Umbilical cord (tissue), 2 donors: ENCODE data around the gene TMUB1. TPM values are rescaled to one million over a fixed set of nuclear protein-coding genes. Genes with fewer than 3 reads are reported as not detected.

Experiments used
- DNase-seq: peaks from one replicate; pipeline ENCODE4 v3.0.0-alpha.2; 2015; ENCODE audit warnings: low spot score
- total RNA-seq: library from RNA; depleted of rRNA; stranded (reverse); fragments of >200 nt; gene quantifications from one replicate; pipeline ENCODE4 v1.2.3, GENCODE V29; 2014; ENCODE audit warnings: low replicate concordance; ENCODE audit not compliant: insufficient read depth

TMUB1 gene
- total RNA-seq, 1 donor from 2014 or later = 26.0 TPM

DNA sequence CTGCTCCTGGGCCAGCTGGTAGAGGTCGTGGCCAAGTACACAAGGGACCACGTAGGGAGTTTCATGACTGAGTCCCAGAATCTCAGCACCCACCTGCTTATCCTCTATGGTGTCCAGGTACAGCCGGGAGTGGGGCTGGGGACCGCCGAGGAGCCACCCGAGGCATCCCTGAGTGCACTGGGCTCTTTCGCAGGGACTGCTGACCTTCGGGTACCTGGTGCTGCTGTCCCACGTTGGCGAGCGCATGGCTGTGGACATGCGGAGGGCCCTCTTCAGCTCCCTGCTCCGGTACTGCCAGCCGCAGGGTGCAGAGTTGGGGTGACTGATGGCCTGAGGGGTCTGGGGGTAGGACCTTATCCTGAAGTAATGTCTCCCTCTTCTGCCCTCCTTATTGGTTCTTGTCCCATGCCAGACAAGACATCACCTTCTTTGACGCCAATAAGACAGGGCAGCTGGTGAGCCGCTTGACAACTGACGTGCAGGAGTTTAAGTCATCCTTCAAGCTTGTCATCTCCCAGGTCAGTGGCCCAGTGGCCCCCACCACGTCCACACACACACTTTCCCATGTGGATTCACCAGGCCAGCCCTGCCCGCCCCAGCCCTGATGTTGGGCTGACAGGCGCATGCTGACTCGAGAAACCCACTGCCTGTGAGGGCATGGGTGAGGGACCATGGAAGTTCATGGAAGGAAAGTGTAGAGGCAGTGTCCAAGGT, 48.8 kb downstream of the TMUB1 start:
- DNase-seq = no peak

DNA sequence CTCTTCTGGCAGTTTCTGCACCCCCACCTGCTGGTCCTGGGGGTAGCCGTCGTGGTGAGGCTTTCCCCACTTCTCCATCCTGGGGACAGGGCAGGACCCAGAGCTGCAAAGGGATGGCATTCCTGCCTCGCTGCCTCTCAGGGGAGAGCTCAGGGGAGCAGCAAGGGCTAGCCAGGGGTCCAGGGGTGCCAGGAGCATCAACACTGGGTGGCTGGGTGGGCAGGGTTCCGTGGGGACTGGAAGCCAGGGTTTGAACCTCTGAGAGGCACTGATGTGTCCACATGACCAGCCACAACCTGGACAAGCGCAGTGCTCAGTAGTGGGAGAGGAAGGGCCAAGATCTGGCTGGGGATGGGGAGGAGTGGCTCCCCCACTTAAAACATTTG, 49.4 kb downstream of the TMUB1 start:
- no peak for DNase-seq

DNA sequence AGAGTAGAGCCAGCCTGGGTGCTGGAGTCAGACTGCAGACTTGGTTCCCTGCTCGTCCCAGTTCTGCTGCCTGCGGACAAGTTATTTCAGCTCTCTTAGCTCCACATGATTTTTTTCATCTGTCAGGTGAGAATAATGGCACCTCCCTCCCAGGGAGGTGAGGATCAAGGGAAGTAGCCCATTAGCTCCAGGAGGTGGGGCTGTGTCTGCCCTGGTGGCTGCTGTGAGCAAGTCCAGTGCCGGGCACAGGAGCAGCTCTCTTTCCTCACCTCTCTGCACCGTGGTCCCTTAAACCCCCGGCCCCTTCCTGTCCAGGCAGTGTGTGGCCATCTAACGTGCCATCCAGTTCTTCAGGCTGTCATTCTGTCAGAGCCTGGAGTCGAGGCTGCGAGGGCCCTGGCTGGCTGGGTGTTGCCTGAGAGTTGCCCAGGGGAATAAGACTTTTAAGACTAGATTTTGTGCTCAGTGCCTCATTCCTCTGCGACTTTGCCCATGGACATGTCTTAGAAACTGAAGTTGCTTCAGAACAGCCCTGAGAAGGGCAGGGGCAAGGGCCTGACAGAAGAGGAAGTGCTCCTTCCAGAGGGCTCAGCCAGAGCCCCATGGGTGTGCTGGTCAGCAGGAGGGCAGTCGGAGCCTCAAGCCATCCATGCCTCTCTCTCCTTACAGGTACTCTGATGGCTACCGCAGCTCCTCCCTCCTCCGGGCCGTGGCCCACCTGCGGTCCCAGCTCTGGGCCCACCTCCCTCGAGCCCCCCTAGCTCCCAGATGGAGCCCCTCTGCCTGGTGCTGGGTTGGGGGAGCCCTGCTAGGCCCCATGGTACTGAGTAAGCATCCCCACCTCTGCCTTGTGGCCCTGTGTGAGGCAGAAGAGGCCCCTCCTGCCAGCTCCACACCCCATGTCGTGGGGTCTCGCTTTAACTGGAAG, 50.1 kb downstream of the TMUB1 start:
- DNase-seq = no peak

Other genes starting within 250 kb of the TMUB1 start
- 0.96 TPM for gene AOC1, start 231.0 kb downstream of the TMUB1 start, total RNA-seq
- 25.3 TPM for gene KCNH2, start 105.2 kb downstream of the TMUB1 start, total RNA-seq
- 4.6 TPM for gene NOS3, start 92.5 kb downstream of the TMUB1 start, total RNA-seq
- gene ATG9B, start 59.0 kb downstream of the TMUB1 start, total RNA-seq = 2.6 TPM
- gene ABCB8, start 55.0 kb downstream of the TMUB1 start, total RNA-seq = 27.7 TPM
- 2.2 TPM for gene ASIC3, start 35.0 kb downstream of the TMUB1 start, total RNA-seq
- gene CDK5, start 25.6 kb downstream of the TMUB1 start, total RNA-seq = 5.5 TPM
- gene SLC4A2, start 23.9 kb downstream of the TMUB1 start, total RNA-seq = 52.0 TPM
- 63.1 TPM for gene FASTK, start 2.7 kb downstream of the TMUB1 start, total RNA-seq
- gene AGAP3, start 3.0 kb upstream of the TMUB1 start, total RNA-seq = 66.0 TPM
- not detected for gene GBX1, start 84.2 kb upstream of the TMUB1 start, total RNA-seq
- gene ASB10, start 103.8 kb upstream of the TMUB1 start, total RNA-seq = not detected
- gene H2BK1, start 127.0 kb upstream of the TMUB1 start, total RNA-seq = not detected
- gene ABCF2, start 143.7 kb upstream of the TMUB1 start, total RNA-seq = 12.8 TPM
- 33.5 TPM for gene CHPF2, start 149.0 kb upstream of the TMUB1 start, total RNA-seq
- gene SMARCD3, start 165.2 kb upstream of the TMUB1 start, total RNA-seq = 59.0 TPM